Liver (tissue), 9 donors: ENCODE results near the gene DNMT3A. TPM values are rescaled to one million over a fixed set of nuclear protein-coding genes. Genes with fewer than 3 reads are reported as not detected.

ENCODE experiments used
- DNase-seq: peaks from one replicate; pipeline ENCODE4 v3.0.0-alpha.2; 2017; ENCODE audit warnings: low spot score
- H3K27ac ChIP-seq, 2 donors: one replicate each; pipeline ENCODE4 v1.7.0; 2013; ENCODE audit warnings: inconsistent platforms in 2 of 2, low read length in 2 of 2, control low read depth in 1 of 2, low read depth in 1 of 2, mild to moderate bottlenecking in 1 of 2
- H3K27me3 ChIP-seq, 4 donors: one replicate each; pipeline versions ENCODE4 v1.6.1 to v1.7.0; 2013; ENCODE audit warnings: low read length in 3 of 4, inconsistent platforms in 1 of 4, mild to moderate bottlenecking in 1 of 4, moderate library complexity in 1 of 4; ENCODE audit not compliant: control insufficient read depth in 4 of 4, insufficient read depth in 4 of 4
- H3K36me3 ChIP-seq, 4 donors: one replicate each; pipeline versions ENCODE4 v1.6.1 to v1.7.0; 2013; ENCODE audit warnings: low read length in 3 of 4, mild to moderate bottlenecking in 3 of 4, low read depth in 1 of 4, moderate library complexity in 1 of 4; ENCODE audit not compliant: control insufficient read depth in 4 of 4, insufficient read depth in 3 of 4
- H3K4me1 ChIP-seq, 4 donors: one replicate each; pipeline versions ENCODE4 v1.6.1 to v1.7.0; 2013; ENCODE audit warnings: low read length in 3 of 4, mild to moderate bottlenecking in 3 of 4, moderate library complexity in 1 of 4; ENCODE audit not compliant: control insufficient read depth in 4 of 4, insufficient read depth in 4 of 4
- H3K4me3 ChIP-seq, 3 donors: one replicate each; pipeline versions ENCODE4 v1.6.1 to v1.7.0; 2013; ENCODE audit warnings: low read length in 3 of 3, control low read depth in 1 of 3, low read depth in 1 of 3, mild to moderate bottlenecking in 1 of 3
- H3K9ac ChIP-seq, 2 donors: one replicate each; pipeline ENCODE4 v1.7.0; 2013; ENCODE audit warnings: low read length in 2 of 2, mild to moderate bottlenecking in 2 of 2, moderate library complexity in 2 of 2, control low read depth in 1 of 2, low read depth in 1 of 2
- H3K9me3 ChIP-seq, 4 donors: one replicate each; pipeline versions ENCODE4 v1.6.1 to v1.7.0; 2013; ENCODE audit warnings: low read length in 3 of 4; ENCODE audit not compliant: control insufficient read depth in 4 of 4
- ATF3 ChIP-seq: IDR thresholded peaks from 2 replicates; pipeline ENCODE4 v1.6.1; 2016; ENCODE audit warnings: antibody characterized with exemption
- EGR1 ChIP-seq, 2 donors: IDR thresholded peaks; 2 replicates each; pipeline ENCODE4 v1.6.1; 2016 to 2018; ENCODE audit warnings: antibody characterized with exemption in 2 of 2, low read depth in 2 of 2
- FOXA1 ChIP-seq: IDR thresholded peaks from 2 replicates; pipeline ENCODE4 v1.6.1; 2016; ENCODE audit warnings: antibody characterized with exemption
- FOXA2 ChIP-seq: IDR thresholded peaks from 2 replicates; pipeline ENCODE4 v1.6.1; 2016; ENCODE audit warnings: antibody characterized with exemption
- GABPA ChIP-seq, 2 donors: IDR thresholded peaks in 1 of 2; conservative IDR thresholded peaks in 1 of 2; 2 replicates each; pipeline ENCODE4 v1.6.1; 2016; ENCODE audit warnings: antibody characterized with exemption in 2 of 2, mild to moderate bottlenecking in 1 of 2, moderate library complexity in 1 of 2
- HNF4A ChIP-seq, 2 donors: conservative IDR thresholded peaks; 2 replicates each; pipeline ENCODE4 v1.6.1; 2016; ENCODE audit warnings: antibody characterized with exemption in 2 of 2, mild to moderate bottlenecking in 2 of 2
- HNF4G ChIP-seq: IDR thresholded peaks from 2 replicates; pipeline ENCODE4 v1.6.1; 2016; ENCODE audit warnings: antibody characterized with exemption
- JUND ChIP-seq, 2 donors: IDR thresholded peaks; 2 replicates each; pipeline ENCODE4 v1.6.1; 2016; ENCODE audit warnings: antibody characterized with exemption in 2 of 2
- RAD21 ChIP-seq, 2 donors: IDR thresholded peaks; 2 replicates each; pipeline ENCODE4 v1.6.1; 2016; ENCODE audit warnings: antibody characterized with exemption in 2 of 2, mild to moderate bottlenecking in 2 of 2
- SP1 ChIP-seq: IDR thresholded peaks from 2 replicates; pipeline ENCODE4 v1.6.1; 2018; ENCODE audit warnings: antibody characterized with exemption, mild to moderate bottlenecking
- TAF1 ChIP-seq: conservative IDR thresholded peaks from 2 replicates; pipeline ENCODE4 v1.6.1; 2016; ENCODE audit warnings: antibody characterized with exemption, mild to moderate bottlenecking
- YY1 ChIP-seq: IDR thresholded peaks from 2 replicates; pipeline ENCODE4 v1.6.1; 2016; ENCODE audit warnings: antibody characterized with exemption, mild to moderate bottlenecking
- ZBTB33 ChIP-seq: IDR thresholded peaks from 2 replicates; pipeline ENCODE4 v1.6.1; 2016; ENCODE audit warnings: antibody characterized with exemption
- WGBS: extraction: QIAGEN DNeasy Blood & Tissue Kit; methylation state at CpG from one replicate; pipeline ENCODE4 v1.1.7; 2013; 5-methylcytosine and 5-hydroxymethylcytosine counted together
- polyA plus RNA-seq, 2 donors: library from polyadenylated mRNA; stranded (reverse) in 1 of 2; unstranded in 1 of 2; fragments of 200-250 nt in 1 of 2; fragments of >200 nt in 1 of 2; fragmentation: Nextera tagmentation in 1 of 2; extraction: Ambion mirVana in 1 of 2; gene quantifications; one replicate each; pipeline versions ENCODE4 v1.2.1 to v1.2.3, GENCODE V29; 2013 to 2015
- total RNA-seq, 2 donors: library from RNA; depleted of rRNA; stranded (reverse); fragments of >200 nt; gene quantifications; one replicate each; pipeline ENCODE4 v1.2.3, GENCODE V29; 2014
- TF ChIP-seq, protein P1 (sequence below): fragments of 150-350 bp; IDR thresholded peaks from 2 replicates; pipeline ENCODE4 v1.5.1; 2017; ENCODE audit warnings: improper control_type of control experiment, low read depth, low read length; ENCODE audit not compliant: missing input control
- TF ChIP-seq, protein P2 (sequence below): IDR thresholded peaks from 2 replicates; pipeline ENCODE4 v1.6.1; 2016; ENCODE audit warnings: antibody characterized with exemption
- donor health status: healthy.
- donor health status: healthy.
- donor health status: healthy.
- donor health status: healthy.
- donor health status: healthy.

DNMT3A gene
- total and polyA plus RNA-seq, 4 donors, result 3.5 to 24.2 (median 8.1) TPM

DNA sequence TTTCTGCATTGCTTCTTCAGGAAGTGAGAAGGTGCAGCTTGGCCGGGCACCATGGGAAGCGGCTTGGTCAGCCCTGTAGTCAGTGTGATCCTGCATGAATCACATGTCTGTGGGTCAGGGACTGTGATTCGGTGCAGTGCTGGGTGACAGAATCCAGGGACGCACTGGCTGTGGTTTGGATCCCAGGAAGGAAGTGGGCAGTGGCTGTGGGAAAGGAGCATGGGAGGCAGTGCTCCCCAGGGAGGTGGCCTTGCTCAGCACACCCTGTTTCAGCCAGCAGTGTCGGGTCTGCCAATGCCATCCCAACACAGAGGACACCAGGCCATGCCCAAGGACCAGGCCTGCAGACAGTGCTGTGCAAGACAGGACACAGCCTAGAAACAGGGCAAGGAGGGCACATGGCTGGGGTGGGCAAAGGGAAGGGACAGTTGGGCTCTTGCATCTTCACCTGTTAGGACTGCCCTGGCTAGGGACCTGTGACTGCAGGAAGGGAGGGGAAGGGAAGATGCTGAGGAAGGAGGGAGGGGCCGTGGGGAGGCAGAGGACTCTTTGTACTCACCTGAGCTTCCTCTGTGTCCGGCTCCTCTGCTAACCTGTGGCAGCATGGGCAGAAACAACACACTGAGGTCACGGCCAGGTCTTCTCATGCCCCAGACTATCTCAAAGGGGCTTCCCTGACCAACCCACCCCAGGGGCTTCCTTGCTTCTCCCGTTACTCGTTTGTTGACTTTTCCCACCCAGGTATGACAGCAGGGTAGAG, 37.2 kb upstream of the DNMT3A start:
- Histone ChIP-seq H3K4me3 (no peak overlapping the region), H3K27ac (no peak overlapping the region), H3K36me3 (no peaks in the 10 kb centered on the region), H3K9ac (no peak overlapping the region), H3K27me3 (no peaks in the 10 kb centered on the region), H3K4me1 (peaks cover 0 to 11% (median 6%) of the 10 kb centered on the region in 4 donors), H3K9me3 (no peaks in the 10 kb centered on the region)
- TF ChIP-seq ATF3, result no peak
- TF ChIP-seq FOXA1, result no peak
- TF ChIP-seq EGR1 (IDR thresholded peaks at IDR 0.05; ENCODE audit: low read depth in 2 of 2), result no peak
- no peak for TF ChIP-seq TAF1
- TF ChIP-seq RAD21 (IDR thresholded peaks at IDR 0.05), result no peak
- no peak for TF ChIP-seq JUND (IDR thresholded peaks at IDR 0.05)
- no peak for TF ChIP-seq YY1
- no peak for TF ChIP-seq GABPA (IDR thresholded peaks at IDR 0.05 in 1 of 2, conservative IDR thresholded peaks at IDR 0.05 in 1 of 2)
- peak; percentile 32 for DNase-seq
- WGBS, result 92% methylated on average over 10 of the region's 10 CpGs

- Histone ChIP-seq H3K4me3 (no peak overlapping the region), H3K27ac (no peak overlapping the region), H3K4me1 (peaks cover 0 to 19% (median 9%) of the 10 kb centered on the region in 4 donors), H3K27me3 (no peaks in the 10 kb centered on the region), H3K36me3 (no peaks in the 10 kb centered on the region), H3K9ac (no peak overlapping the region), H3K9me3 (no peaks in the 10 kb centered on the region)
- whole genome bisulfite sequencing, result 95% methylated on average over 22 of the region's 22 CpGs
- no peak for DNase-seq
- TF ChIP-seq TAF1 (no peak), HNF4G (no peak), RAD21 (IDR thresholded peaks at IDR 0.05) (no peak), SP1 (no peak), ZBTB33 (no peak), FOXA2 (no peak), YY1 (no peak), JUND (IDR thresholded peaks at IDR 0.05) (no peak), GABPA (IDR thresholded peaks at IDR 0.05 in 1 of 2, conservative IDR thresholded peaks at IDR 0.05 in 1 of 2) (no peak), HNF4A (conservative IDR thresholded peaks at IDR 0.05) (no peak)
- TF ChIP-seq, protein P1, sequence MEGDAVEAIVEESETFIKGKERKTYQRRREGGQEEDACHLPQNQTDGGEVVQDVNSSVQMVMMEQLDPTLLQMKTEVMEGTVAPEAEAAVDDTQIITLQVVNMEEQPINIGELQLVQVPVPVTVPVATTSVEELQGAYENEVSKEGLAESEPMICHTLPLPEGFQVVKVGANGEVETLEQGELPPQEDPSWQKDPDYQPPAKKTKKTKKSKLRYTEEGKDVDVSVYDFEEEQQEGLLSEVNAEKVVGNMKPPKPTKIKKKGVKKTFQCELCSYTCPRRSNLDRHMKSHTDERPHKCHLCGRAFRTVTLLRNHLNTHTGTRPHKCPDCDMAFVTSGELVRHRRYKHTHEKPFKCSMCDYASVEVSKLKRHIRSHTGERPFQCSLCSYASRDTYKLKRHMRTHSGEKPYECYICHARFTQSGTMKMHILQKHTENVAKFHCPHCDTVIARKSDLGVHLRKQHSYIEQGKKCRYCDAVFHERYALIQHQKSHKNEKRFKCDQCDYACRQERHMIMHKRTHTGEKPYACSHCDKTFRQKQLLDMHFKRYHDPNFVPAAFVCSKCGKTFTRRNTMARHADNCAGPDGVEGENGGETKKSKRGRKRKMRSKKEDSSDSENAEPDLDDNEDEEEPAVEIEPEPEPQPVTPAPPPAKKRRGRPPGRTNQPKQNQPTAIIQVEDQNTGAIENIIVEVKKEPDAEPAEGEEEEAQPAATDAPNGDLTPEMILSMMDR, result no peak
- TF ChIP-seq, protein P2, sequence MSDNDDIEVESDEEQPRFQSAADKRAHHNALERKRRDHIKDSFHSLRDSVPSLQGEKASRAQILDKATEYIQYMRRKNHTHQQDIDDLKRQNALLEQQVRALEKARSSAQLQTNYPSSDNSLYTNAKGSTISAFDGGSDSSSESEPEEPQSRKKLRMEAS, result no peak
These were observed 36.2 kb upstream of the DNMT3A start for GRCh38 chr2:25377822-25378421.
